ENCODE results near the gene TPM2.

TPM2 gene

GRCh38 chr9:35710818-35711500 is 21.2 kb upstream of the TPM2 start:
- TF ChIP-seq CTCF (IDR thresholded peaks at IDR 0.05), result no peak

DNA sequence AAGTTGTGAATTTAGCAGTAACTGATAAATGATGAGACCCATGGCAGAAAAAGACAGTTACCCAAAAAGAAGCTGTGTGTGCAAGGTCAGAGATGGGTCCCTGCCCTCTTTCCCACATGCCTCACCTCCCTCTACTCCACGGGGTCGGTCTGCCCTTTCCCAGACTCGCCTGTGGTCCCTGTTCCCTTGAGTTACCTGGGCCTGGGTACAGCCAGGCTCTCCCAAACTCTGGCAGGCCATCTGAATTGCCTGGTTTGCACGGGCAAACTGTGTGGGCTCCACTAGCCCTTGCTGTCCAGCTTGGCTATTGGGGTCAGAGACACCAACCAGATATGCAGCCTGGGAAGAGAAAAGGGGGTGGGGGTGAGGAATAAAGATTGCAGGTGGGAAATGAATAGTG is 18.4 kb upstream of the TPM2 start:
- TF ChIP-seq CTCF (IDR thresholded peaks at IDR 0.05), result no peak

- TF ChIP-seq CTCF (IDR thresholded peaks at IDR 0.05), result no peak
Observed at GRCh38 chr9:35706951-35707350, 17.2 kb upstream of the TPM2 start.

GRCh38 chr9:35705836-35706430 is 16.2 kb upstream of the TPM2 start:
- TF ChIP-seq CTCF (IDR thresholded peaks at IDR 0.05), result no peak

GRCh38 chr9:35705372-35705771 is 15.6 kb upstream of the TPM2 start:
- TF ChIP-seq CTCF (IDR thresholded peaks at IDR 0.05), result no peak

DNA sequence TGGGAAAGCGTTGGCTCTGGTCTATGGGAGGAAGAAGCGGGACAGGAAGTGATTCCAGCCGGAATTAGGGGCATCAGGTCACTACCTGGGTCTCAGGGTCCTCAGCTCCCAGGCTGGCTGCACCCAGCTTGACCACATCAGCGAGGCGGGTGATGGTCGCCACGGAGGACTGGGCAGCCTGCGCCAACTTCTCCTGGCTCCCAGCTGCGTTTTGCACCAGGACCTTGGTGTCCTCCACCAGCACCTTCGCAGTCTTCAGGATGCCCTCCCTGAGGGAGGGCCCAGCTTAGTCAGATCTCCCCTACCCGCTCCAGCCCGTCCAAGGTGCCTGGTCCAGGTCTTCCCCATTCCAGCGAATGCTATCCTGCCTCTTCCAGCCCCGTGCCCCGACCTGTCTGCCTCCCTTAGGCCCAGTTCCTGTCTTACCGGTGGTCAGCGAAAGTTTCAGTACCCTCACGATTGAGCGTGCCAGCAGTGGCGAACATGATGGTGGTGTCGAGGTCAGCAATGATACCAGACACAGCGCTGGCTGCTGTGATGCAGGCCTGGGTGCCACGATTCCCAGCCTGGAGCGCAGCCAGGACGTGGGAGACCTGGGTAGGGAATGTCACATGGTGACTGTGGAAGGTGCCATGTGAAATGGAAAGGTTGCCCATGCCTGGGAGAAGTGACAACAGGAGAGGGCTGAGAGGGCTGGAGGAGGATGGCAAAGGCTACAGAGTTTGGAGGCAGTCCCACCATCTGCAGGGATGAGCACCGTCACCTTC is 14.4 kb upstream of the TPM2 start:
- TF ChIP-seq CTCF (IDR thresholded peaks at IDR 0.05), result no peak

DNA sequence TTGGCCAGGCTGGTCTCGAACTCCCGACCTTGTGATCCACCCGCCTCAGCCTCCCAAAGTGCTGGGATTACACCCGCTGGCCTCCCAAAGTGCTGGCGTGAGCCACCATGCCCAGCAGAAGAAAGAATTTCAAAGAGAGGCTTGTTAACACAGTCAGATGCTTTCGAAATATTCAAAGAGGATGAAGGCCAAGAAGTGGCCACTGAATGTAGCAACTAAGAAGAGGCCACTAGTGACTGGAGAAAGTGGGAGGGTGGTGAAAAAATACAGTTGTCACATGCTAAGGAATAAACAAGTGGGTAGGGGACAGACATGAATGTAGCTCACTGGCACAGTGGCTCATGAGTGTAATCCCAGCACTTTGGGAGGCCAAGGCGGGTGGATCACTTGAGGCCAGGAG is 13.0 kb upstream of the TPM2 start:
- TF ChIP-seq CTCF (IDR thresholded peaks at IDR 0.05), result no peak
